Neural cell (in vitro differentiated cells): ENCODE measurements around the gene SLAMF9. TPM values are rescaled to one million over a fixed set of nuclear protein-coding genes. Genes with fewer than 3 reads are reported as not detected.

Experiments used
- H2AFZ ChIP-seq: fragments of 200-600, 300-800 bp; sonication (generic), shearing (Covaris generic); 2 replicates; pipeline ENCODE4 v1.6.0; 2014; ENCODE audit warnings: low read depth, mild to moderate bottlenecking, antibody characterized with exemption, low read length, moderate library complexity
- H3F3A ChIP-seq: fragments of 200-600 bp; shearing (Covaris generic); 2 replicates; pipeline ENCODE4 v1.6.1; 2016; ENCODE audit warnings: mild to moderate bottlenecking, moderate library complexity, mixed read lengths, antibody characterized with exemption, low read length; ENCODE audit not compliant: insufficient read depth, poor library complexity, severe bottlenecking
- H3K27ac ChIP-seq: fragments of 200-600, 300-800 bp; sonication (generic), shearing (Covaris generic); 2 replicates; pipeline ENCODE4 v1.5.1; 2014; ENCODE audit warnings: mild to moderate bottlenecking, low read length, moderate library complexity
- H3K27me3 ChIP-seq: fragments of 300-800, 200-600 bp; sonication (generic), shearing (Covaris generic); 2 replicates; pipeline ENCODE4 v1.6.0; 2014; ENCODE audit warnings: mild to moderate bottlenecking, low read depth, low read length, moderate library complexity; ENCODE audit not compliant: insufficient read depth
- H3K36me3 ChIP-seq: fragments of 300-800, 200-600 bp; sonication (generic), shearing (Covaris generic); 2 replicates; pipeline ENCODE4 v1.5.1; 2014; ENCODE audit warnings: mild to moderate bottlenecking, antibody characterized with exemption, low read length, moderate library complexity; ENCODE audit not compliant: insufficient read depth
- H3K4me2 ChIP-seq: fragments of 300-800, 200-600 bp; sonication (generic), shearing (Covaris generic); 2 replicates; pipeline ENCODE4 v1.6.0; 2014; ENCODE audit warnings: mild to moderate bottlenecking, low read length
- H3K4me3 ChIP-seq: fragments of 300-800, 200-600 bp; sonication (generic), shearing (Covaris generic); 2 replicates; pipeline ENCODE4 v1.5.1; 2014; ENCODE audit warnings: mild to moderate bottlenecking, low read length, moderate library complexity
- H3K79me2 ChIP-seq: fragments of 200-600 bp; shearing (Covaris generic); replicated peaks from 2 replicates; pipeline ENCODE4 v1.6.0; 2014; ENCODE audit warnings: mild to moderate bottlenecking, low read length, moderate library complexity; ENCODE audit not compliant: insufficient read depth
- H3K9ac ChIP-seq: fragments of 300-800, 200-600 bp; sonication (generic), shearing (Covaris generic); 2 replicates; pipeline ENCODE4 v1.6.1; 2016; ENCODE audit warnings: mild to moderate bottlenecking, low read length, mixed read lengths
- H3K9me2 ChIP-seq: fragments of 200-600 bp; shearing (Covaris generic); 2 replicates; pipeline ENCODE4 v1.6.1; 2016; ENCODE audit warnings: mild to moderate bottlenecking, low read length, mixed read lengths; ENCODE audit not compliant: insufficient read depth
- H3K9me3 ChIP-seq: fragments of 200-600, 300-800 bp; sonication (generic), shearing (Covaris generic); 2 replicates; pipeline ENCODE4 v1.6.1; 2016; ENCODE audit warnings: mild to moderate bottlenecking, mixed run types, low read length, moderate library complexity, mixed read lengths
- H4K20me1 ChIP-seq: fragments of 200-600 bp; shearing (Covaris generic); 2 replicates; pipeline ENCODE4 v1.6.1; 2016; ENCODE audit warnings: mild to moderate bottlenecking, mixed run types; ENCODE audit not compliant: insufficient read depth
- CTCF ChIP-seq: fragments of 450-650 bp; IDR thresholded peaks from 2 replicates; pipeline ENCODE4 v1.5.1; 2014; ENCODE audit warnings: antibody characterized with exemption, mild to moderate bottlenecking, moderate library complexity; ENCODE audit not compliant: poor library complexity, severe bottlenecking
- EP300 ChIP-seq: fragments of 450-650 bp; conservative IDR thresholded peaks from 2 replicates; pipeline ENCODE4 v1.6.1; 2014; ENCODE audit warnings: antibody characterized with exemption, mild to moderate bottlenecking, moderate library complexity; ENCODE audit not compliant: poor library complexity, severe bottlenecking
- EZH2 ChIP-seq: fragments of 200-600, 300-800 bp; shearing (Covaris generic), sonication (generic); IDR thresholded peaks from 2 replicates; pipeline ENCODE4 v1.6.1; 2014; ENCODE audit warnings: antibody characterized with exemption, low read length, borderline replicate concordance, mild to moderate bottlenecking; ENCODE audit not compliant: insufficient read depth, poor library complexity, severe bottlenecking
- MXI1 ChIP-seq: fragments of 450-650 bp; conservative IDR thresholded peaks from 2 replicates; pipeline ENCODE4 v1.6.1; 2014; ENCODE audit warnings: antibody characterized with exemption, mild to moderate bottlenecking; ENCODE audit not compliant: poor library complexity, severe bottlenecking
- POLR2AphosphoS5 ChIP-seq: IDR thresholded peaks from 2 replicates; pipeline ENCODE4 v1.6.1; 2012
- RAD21 ChIP-seq: fragments of 450-650 bp; conservative IDR thresholded peaks from 2 replicates; pipeline ENCODE4 v1.6.1; 2014; ENCODE audit warnings: antibody characterized with exemption, mild to moderate bottlenecking, moderate library complexity
- REST ChIP-seq: IDR thresholded peaks from 2 replicates; pipeline ENCODE4 v1.6.1; 2012; ENCODE audit warnings: borderline replicate concordance
- SMC3 ChIP-seq: fragments of 450-650 bp; conservative IDR thresholded peaks from 2 replicates; pipeline ENCODE4 v1.6.1; 2014; ENCODE audit warnings: antibody characterized with exemption, mild to moderate bottlenecking, moderate library complexity; ENCODE audit not compliant: poor library complexity
- TAF1 ChIP-seq: IDR thresholded peaks from 2 replicates; pipeline ENCODE4 v1.6.1; 2012; ENCODE audit warnings: low read depth
- polyA plus RNA-seq: library from polyadenylated mRNA; depleted of rRNA; stranded (reverse); fragments of >200 nt; gene quantifications from 2 replicates; pipeline ENCODE4 v1.2.3, GENCODE V29; 2014

SLAMF9 gene
- polyA plus RNA-seq, 1 donor from 2014 or later = not detected

GRCh38 chr1:159915571-159916241, 38.3 kb downstream of the SLAMF9 start:
- no peak overlapping the region for H3K27ac ChIP-seq
- no peaks in the 10 kb centered on the region for H4K20me1 ChIP-seq
- no peaks in the 10 kb centered on the region for H3K27me3 ChIP-seq
- no peaks in the 10 kb centered on the region for H3K9me3 ChIP-seq
- H3K79me2 ChIP-seq = no peaks in the 10 kb centered on the region
- no peak for TF ChIP-seq POLR2AphosphoS5
- no peak for TF ChIP-seq TAF1
- TF ChIP-seq CTCF = no peak
- no peak for TF ChIP-seq MXI1
- TF ChIP-seq RAD21 = no peak
- no peak for TF ChIP-seq EP300
- no peak for TF ChIP-seq EZH2
- TF ChIP-seq REST = no peak
- no peak for TF ChIP-seq SMC3
- no peak overlapping the region for H3K9ac ChIP-seq
- H3F3A ChIP-seq = no peaks in the 10 kb centered on the region
- H3K4me3 ChIP-seq = no peak overlapping the region
- H2AFZ ChIP-seq = no peak overlapping the region
- no peaks in the 10 kb centered on the region for H3K9me2 ChIP-seq
- H3K36me3 ChIP-seq = no peaks in the 10 kb centered on the region
- no peak overlapping the region for H3K4me2 ChIP-seq

- Histone ChIP-seq H3K4me3 (no peak overlapping the region), H4K20me1 (no peaks in the 10 kb centered on the region), H3K9me3 (no peaks in the 10 kb centered on the region), H3F3A (no peaks in the 10 kb centered on the region), H3K79me2 (no peaks in the 10 kb centered on the region), H3K36me3 (no peaks in the 10 kb centered on the region), H3K27me3 (no peaks in the 10 kb centered on the region), H3K9me2 (no peaks in the 10 kb centered on the region), H3K27ac (no peak overlapping the region), H2AFZ (no peak overlapping the region), H3K9ac (no peak overlapping the region), H3K4me2 (no peak overlapping the region)
- no peak for TF ChIP-seq REST
- no peak for TF ChIP-seq TAF1
Observed at GRCh38 chr1:159914252-159915018, 39.6 kb downstream of the SLAMF9 start.
